ENCODE data around the gene CASK. TPM values are rescaled to one million over a fixed set of nuclear protein-coding genes. Genes with fewer than 3 reads are reported as not detected.
A peak's percentile ranks its signal among the peaks of the same experiment; 100 is the strongest.

CASK gene
- total RNA-seq: 38.2 TPM
- long read RNA-seq, full-length matches to known transcripts: 10 of 51 reads
- long read RNA-seq, partial matches to known transcripts: 14 of 51 reads
- long read RNA-seq, other reads (novel, unspliced or antisense): 27 of 51 reads

GRCh38 chrX:41923211-41923977, at the start of gene CASK:
Gene CASK (minus strand): TSS chrX:41923554. CDS start chrX:41922988, 566 bp downstream.
- Histone ChIP-seq H3K4me1 (peaks cover 4% of the 10 kb centered on the region), H3K9me3 (no peaks in the 10 kb centered on the region), H3K27ac (peak within 1 kb of the TSS; percentile 79), H3K36me3 (no peaks in the 10 kb centered on the region), H3K4me3 (peak within 1 kb of the TSS; percentile 64), H3K27me3 (ENCODE audit: low read depth) (no peaks in the 10 kb centered on the region)
- DNase-seq: peak; percentile 94
- intact Hi-C loops (cut with DNase I): no loop called here
- no peak for TF ChIP-seq CTCF (IDR thresholded peaks at IDR 0.05)
- ATAC-seq: peak; percentile 98 to 99

GRCh38 chrX:41971346-41971745, 48.0 kb upstream of the CASK start:
- Histone ChIP-seq H3K36me3 (no peaks in the 10 kb centered on the region), H3K4me1 (no peaks in the 10 kb centered on the region), H3K4me3 (no peak overlapping the region), H3K9me3 (no peaks in the 10 kb centered on the region), H3K27me3 (ENCODE audit: low read depth) (no peaks in the 10 kb centered on the region), H3K27ac (no peak overlapping the region)
- no peak for ATAC-seq
- intact Hi-C loops (cut with DNase I): no loop called here
- TF ChIP-seq CTCF (IDR thresholded peaks at IDR 0.05): no peak
- DNase-seq: no peak

- no peaks in the 10 kb centered on the region for H3K9me3 ChIP-seq
- H3K27me3 ChIP-seq (ENCODE audit: low read depth): no peaks in the 10 kb centered on the region
- no peaks in the 10 kb centered on the region for H3K4me1 ChIP-seq
- intact Hi-C loops (cut with DNase I): no loop called here
- no peak for TF ChIP-seq CTCF (IDR thresholded peaks at IDR 0.05)
- ATAC-seq: no peak
- H3K27ac ChIP-seq: no peak overlapping the region
- DNase-seq: no peak
- no peak overlapping the region for H3K4me3 ChIP-seq
- H3K36me3 ChIP-seq: no peaks in the 10 kb centered on the region
Measured at GRCh38 chrX:41970419-41970818, 47.1 kb upstream of the CASK start.

- ATAC-seq: no peak
- Histone ChIP-seq H3K27me3 (ENCODE audit: low read depth) (no peaks in the 10 kb centered on the region), H3K4me1 (no peaks in the 10 kb centered on the region), H3K36me3 (no peaks in the 10 kb centered on the region), H3K4me3 (no peak overlapping the region), H3K9me3 (no peaks in the 10 kb centered on the region), H3K27ac (no peak overlapping the region)
- no peak for DNase-seq
- TF ChIP-seq CTCF (IDR thresholded peaks at IDR 0.05): no peak
- intact Hi-C loops (cut with DNase I): no loop called here
Measured at GRCh38 chrX:41963348-41963747, 40.0 kb upstream of the CASK start.

GRCh38 chrX:41960142-41960541, 36.8 kb upstream of the CASK start:
- no peaks in the 10 kb centered on the region for H3K4me1 ChIP-seq
- no peaks in the 10 kb centered on the region for H3K27me3 ChIP-seq (ENCODE audit: low read depth)
- H3K27ac ChIP-seq: no peak overlapping the region
- no peak for ATAC-seq
- TF ChIP-seq CTCF (IDR thresholded peaks at IDR 0.05): no peak
- no peak for DNase-seq
- H3K9me3 ChIP-seq: no peaks in the 10 kb centered on the region
- H3K36me3 ChIP-seq: no peaks in the 10 kb centered on the region
- no peak overlapping the region for H3K4me3 ChIP-seq
- intact Hi-C loops (cut with DNase I): no loop called here

All from lower lobe of right lung (tissue), 2 donors.